Measurements from ENCODE around the gene SKI. TPM values are rescaled to one million over a fixed set of nuclear protein-coding genes. Genes with fewer than 3 reads are reported as not detected.

SKI gene
- total and polyA plus RNA-seq, 2 of the 8 experiments (the other 6 are each of a cell fraction or from before 2014, with no cell fraction given): 8.3 to 87.6 TPM

DNA sequence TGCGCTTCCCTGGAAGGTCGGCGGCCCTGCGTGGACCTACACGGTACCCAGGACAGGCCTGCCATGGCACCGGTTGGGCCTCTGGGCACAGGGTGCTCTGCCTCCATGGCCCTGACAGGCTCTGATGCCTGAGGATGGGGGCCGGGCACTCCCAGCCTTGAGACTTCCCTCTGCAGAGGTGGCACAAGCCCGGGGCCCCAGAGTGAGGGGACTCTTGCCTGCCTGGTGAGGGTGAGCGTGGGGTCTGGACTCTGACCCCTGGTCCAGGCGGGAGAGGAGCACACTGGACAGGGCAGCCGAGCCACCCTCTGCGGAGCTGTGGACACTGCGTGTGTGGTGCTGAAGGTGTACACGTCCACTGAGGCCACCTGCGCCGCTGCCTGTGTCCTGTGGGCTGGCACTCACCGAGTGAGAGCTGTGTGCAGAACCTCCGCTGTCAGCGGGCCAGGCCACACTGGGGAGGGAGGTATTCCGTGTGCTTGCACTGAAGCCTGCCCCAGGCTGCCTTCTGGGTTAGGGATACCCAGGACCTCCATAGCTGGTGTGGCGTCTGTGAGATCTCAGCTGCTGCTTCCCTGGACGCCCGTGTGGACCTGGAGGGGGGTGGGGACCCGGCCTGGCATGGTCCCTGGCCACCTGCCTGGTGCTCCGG, 10.4 kb downstream of the SKI start (continued):
- TF ChIP-seq NRF1 (IDR thresholded peaks at IDR 0.05; ENCODE audit: low read depth, low read length) (no peak), KDM1A (IDR thresholded peaks at IDR 0.05; ENCODE audit: borderline replicate concordance, low read length) (no peak)

Data from H1 (cell line).